Liver (tissue), 9 donors: ENCODE data around the gene RAI1. TPM values are rescaled to one million over a fixed set of nuclear protein-coding genes. Genes with fewer than 3 reads are reported as not detected.
A peak's percentile ranks its signal among the peaks of the same experiment; 100 is the strongest.

ENCODE experiments used
- DNase-seq: peaks from one replicate; pipeline ENCODE4 v3.0.0-alpha.2; 2017; ENCODE audit warnings: low spot score
- H3K27ac ChIP-seq, 2 donors: one replicate each; pipeline ENCODE4 v1.7.0; 2013; ENCODE audit warnings: inconsistent platforms in 2 of 2, low read length in 2 of 2, control low read depth in 1 of 2, low read depth in 1 of 2, mild to moderate bottlenecking in 1 of 2
- H3K27me3 ChIP-seq, 4 donors: one replicate each; pipeline versions ENCODE4 v1.6.1 to v1.7.0; 2013; ENCODE audit warnings: low read length in 3 of 4, inconsistent platforms in 1 of 4, mild to moderate bottlenecking in 1 of 4, moderate library complexity in 1 of 4; ENCODE audit not compliant: control insufficient read depth in 4 of 4, insufficient read depth in 4 of 4
- H3K36me3 ChIP-seq, 4 donors: one replicate each; pipeline versions ENCODE4 v1.6.1 to v1.7.0; 2013; ENCODE audit warnings: low read length in 3 of 4, mild to moderate bottlenecking in 3 of 4, low read depth in 1 of 4, moderate library complexity in 1 of 4; ENCODE audit not compliant: control insufficient read depth in 4 of 4, insufficient read depth in 3 of 4
- H3K4me1 ChIP-seq, 4 donors: one replicate each; pipeline versions ENCODE4 v1.6.1 to v1.7.0; 2013; ENCODE audit warnings: low read length in 3 of 4, mild to moderate bottlenecking in 3 of 4, moderate library complexity in 1 of 4; ENCODE audit not compliant: control insufficient read depth in 4 of 4, insufficient read depth in 4 of 4
- H3K4me3 ChIP-seq, 3 donors: one replicate each; pipeline versions ENCODE4 v1.6.1 to v1.7.0; 2013; ENCODE audit warnings: low read length in 3 of 3, control low read depth in 1 of 3, low read depth in 1 of 3, mild to moderate bottlenecking in 1 of 3
- H3K9ac ChIP-seq, 2 donors: one replicate each; pipeline ENCODE4 v1.7.0; 2013; ENCODE audit warnings: low read length in 2 of 2, mild to moderate bottlenecking in 2 of 2, moderate library complexity in 2 of 2, control low read depth in 1 of 2, low read depth in 1 of 2
- H3K9me3 ChIP-seq, 4 donors: one replicate each; pipeline versions ENCODE4 v1.6.1 to v1.7.0; 2013; ENCODE audit warnings: low read length in 3 of 4; ENCODE audit not compliant: control insufficient read depth in 4 of 4
- FOXA2 ChIP-seq: IDR thresholded peaks from 2 replicates; pipeline ENCODE4 v1.6.1; 2016; ENCODE audit warnings: antibody characterized with exemption
- GABPA ChIP-seq, 2 donors: IDR thresholded peaks in 1 of 2; conservative IDR thresholded peaks in 1 of 2; 2 replicates each; pipeline ENCODE4 v1.6.1; 2016; ENCODE audit warnings: antibody characterized with exemption in 2 of 2, mild to moderate bottlenecking in 1 of 2, moderate library complexity in 1 of 2
- HNF4A ChIP-seq, 2 donors: conservative IDR thresholded peaks; 2 replicates each; pipeline ENCODE4 v1.6.1; 2016; ENCODE audit warnings: antibody characterized with exemption in 2 of 2, mild to moderate bottlenecking in 2 of 2
- HNF4G ChIP-seq: IDR thresholded peaks from 2 replicates; pipeline ENCODE4 v1.6.1; 2016; ENCODE audit warnings: antibody characterized with exemption
- JUND ChIP-seq, 2 donors: IDR thresholded peaks; 2 replicates each; pipeline ENCODE4 v1.6.1; 2016; ENCODE audit warnings: antibody characterized with exemption in 2 of 2
- NR2F2 ChIP-seq: IDR thresholded peaks from 2 replicates; pipeline ENCODE4 v1.6.1; 2016; ENCODE audit warnings: antibody characterized with exemption
- RAD21 ChIP-seq, 2 donors: IDR thresholded peaks; 2 replicates each; pipeline ENCODE4 v1.6.1; 2016; ENCODE audit warnings: antibody characterized with exemption in 2 of 2, mild to moderate bottlenecking in 2 of 2
- RXRA ChIP-seq, 2 donors: IDR thresholded peaks; 2 replicates each; pipeline ENCODE4 v1.6.1; 2017 to 2018; ENCODE audit warnings: antibody characterized with exemption in 2 of 2, mild to moderate bottlenecking in 1 of 2
- SP1 ChIP-seq: IDR thresholded peaks from 2 replicates; pipeline ENCODE4 v1.6.1; 2018; ENCODE audit warnings: antibody characterized with exemption, mild to moderate bottlenecking
- TAF1 ChIP-seq: conservative IDR thresholded peaks from 2 replicates; pipeline ENCODE4 v1.6.1; 2016; ENCODE audit warnings: antibody characterized with exemption, mild to moderate bottlenecking
- YY1 ChIP-seq: IDR thresholded peaks from 2 replicates; pipeline ENCODE4 v1.6.1; 2016; ENCODE audit warnings: antibody characterized with exemption, mild to moderate bottlenecking
- WGBS: extraction: QIAGEN DNeasy Blood & Tissue Kit; methylation state at CpG from one replicate; pipeline ENCODE4 v1.1.7; 2013; 5-methylcytosine and 5-hydroxymethylcytosine counted together
- polyA plus RNA-seq, 2 donors: library from polyadenylated mRNA; stranded (reverse) in 1 of 2; unstranded in 1 of 2; fragments of 200-250 nt in 1 of 2; fragments of >200 nt in 1 of 2; fragmentation: Nextera tagmentation in 1 of 2; extraction: Ambion mirVana in 1 of 2; gene quantifications; one replicate each; pipeline versions ENCODE4 v1.2.1 to v1.2.3, GENCODE V29; 2013 to 2015
- total RNA-seq, 2 donors: library from RNA; depleted of rRNA; stranded (reverse); fragments of >200 nt; gene quantifications; one replicate each; pipeline ENCODE4 v1.2.3, GENCODE V29; 2014
- TF ChIP-seq, protein P1 (sequence below): IDR thresholded peaks from 2 replicates; pipeline ENCODE4 v1.6.1; 2016; ENCODE audit warnings: antibody characterized with exemption
- TF ChIP-seq, protein P2 (sequence below): IDR thresholded peaks from 2 replicates; pipeline ENCODE4 v1.6.1; 2016; ENCODE audit warnings: antibody characterized with exemption
- TF ChIP-seq, protein P3 (sequence below): IDR thresholded peaks from 2 replicates; pipeline ENCODE4 v1.6.1; 2016; ENCODE audit warnings: antibody characterized with exemption
- TF ChIP-seq, protein P4 (sequence below): IDR thresholded peaks from 2 replicates; pipeline ENCODE4 v1.6.1; 2016; ENCODE audit warnings: antibody characterized with exemption, mild to moderate bottlenecking
- donor health status: healthy.
- donor health status: healthy.
- donor health status: healthy.
- donor health status: healthy.
- donor health status: healthy.

The RAI1 gene
- total and polyA plus RNA-seq, 4 donors, result 0.57 to 7.6 (median 5.3) TPM

DNA sequence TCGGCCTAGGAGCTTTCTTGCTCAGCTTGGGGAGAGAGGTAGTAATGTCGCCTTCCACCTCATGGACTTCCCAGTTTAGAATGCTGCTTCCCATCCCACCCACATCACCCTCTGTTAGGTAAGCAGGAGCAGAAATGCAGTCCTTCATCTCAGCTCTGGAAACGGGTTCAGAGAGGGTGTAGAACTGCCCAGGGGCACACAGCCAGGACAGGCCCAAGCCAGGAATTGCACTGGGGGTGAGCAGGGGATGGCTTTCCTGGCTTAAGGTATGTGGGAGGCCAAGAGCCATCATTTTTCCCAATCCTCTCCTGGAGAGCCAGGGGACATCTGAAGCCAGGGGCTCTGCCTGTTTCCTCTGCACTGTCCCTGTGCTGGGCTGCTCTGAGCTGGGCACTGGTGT is 33.6 kb downstream of the RAI1 start:
- DNase-seq, result no peak

DNA sequence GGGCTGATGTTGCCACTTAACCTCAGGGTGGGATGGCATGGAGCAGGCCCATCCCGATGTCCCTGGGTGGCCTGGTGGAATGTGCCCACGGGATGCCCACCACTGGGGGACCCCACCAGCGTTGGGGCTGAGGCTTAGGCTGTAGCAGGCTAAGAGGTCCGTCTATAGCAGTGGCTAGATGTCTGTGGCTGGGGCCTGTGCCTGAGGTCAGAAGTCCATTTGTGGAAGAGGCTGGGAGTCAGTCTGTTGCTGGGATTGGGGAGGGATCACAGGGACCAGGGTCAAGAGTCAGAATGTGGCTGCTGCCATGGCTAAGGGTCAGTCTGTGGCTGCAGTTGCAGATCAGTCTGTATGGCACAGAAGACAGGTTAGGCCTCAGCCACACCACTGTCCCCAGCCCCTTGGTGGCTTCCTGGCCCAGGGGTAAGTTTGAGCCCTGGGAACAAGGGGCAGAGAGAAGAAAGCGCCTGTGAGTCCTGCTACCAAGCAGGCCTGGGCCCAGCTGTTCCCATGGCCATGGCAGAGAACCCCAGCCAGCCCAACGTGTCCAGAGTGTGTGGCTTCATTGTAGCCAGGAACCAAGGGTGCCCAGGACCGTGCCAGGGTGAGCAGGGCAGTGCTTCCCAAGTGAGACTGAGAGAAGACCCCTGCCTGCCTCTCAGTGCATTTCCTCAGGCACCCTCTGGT is 35.7 kb downstream of the RAI1 start:
- no peak overlapping the region for H3K4me3 ChIP-seq
- no peak for DNase-seq

More for the DNA sequence above, 33.6 kb downstream of the RAI1 start:
- 94% methylated on average over 3 of the region's 3 CpGs for WGBS
- no peak overlapping the region for H3K9ac ChIP-seq
- no peak overlapping the region for H3K27ac ChIP-seq
- H3K4me3 ChIP-seq, result no peak overlapping the region
- H3K4me1 ChIP-seq, result peaks cover 10 to 26% (median 17%) of the 10 kb centered on the region in 4 donors
- no peaks in the 10 kb centered on the region for H3K36me3 ChIP-seq
- H3K27me3 ChIP-seq, result no peaks in the 10 kb centered on the region
- TF ChIP-seq RAD21 (IDR thresholded peaks at IDR 0.05), result no peak
- TF ChIP-seq, protein P1, sequence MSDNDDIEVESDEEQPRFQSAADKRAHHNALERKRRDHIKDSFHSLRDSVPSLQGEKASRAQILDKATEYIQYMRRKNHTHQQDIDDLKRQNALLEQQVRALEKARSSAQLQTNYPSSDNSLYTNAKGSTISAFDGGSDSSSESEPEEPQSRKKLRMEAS, result no peak
- no peak for TF ChIP-seq FOXA2
- no peak for TF ChIP-seq HNF4G
- TF ChIP-seq HNF4A (conservative IDR thresholded peaks at IDR 0.05), result no peak
- no peak for TF ChIP-seq YY1
- TF ChIP-seq TAF1, result no peak
- TF ChIP-seq SP1, result no peak
- TF ChIP-seq JUND (IDR thresholded peaks at IDR 0.05), result no peak
- TF ChIP-seq, protein P2, sequence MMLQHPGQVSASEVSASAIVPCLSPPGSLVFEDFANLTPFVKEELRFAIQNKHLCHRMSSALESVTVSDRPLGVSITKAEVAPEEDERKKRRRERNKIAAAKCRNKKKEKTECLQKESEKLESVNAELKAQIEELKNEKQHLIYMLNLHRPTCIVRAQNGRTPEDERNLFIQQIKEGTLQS, result no peak
- TF ChIP-seq RXRA (IDR thresholded peaks at IDR 0.05), result no peak
- H3K9me3 ChIP-seq, result no peaks in the 10 kb centered on the region

More for the DNA sequence above, 35.7 kb downstream of the RAI1 start:
- Histone ChIP-seq H3K9ac (no peak overlapping the region), H3K36me3 (no peaks in the 10 kb centered on the region), H3K27me3 (no peaks in the 10 kb centered on the region), H3K4me1 (peaks cover 7 to 26% (median 15%) of the 10 kb centered on the region in 4 donors), H3K9me3 (no peaks in the 10 kb centered on the region), H3K27ac (no peak overlapping the region)
- TF ChIP-seq, protein P1, result no peak
- TF ChIP-seq HNF4G (peak; percentile 80), RAD21 (IDR thresholded peaks at IDR 0.05) (peak in 1 of 2 donors; percentile 45), GABPA (IDR thresholded peaks at IDR 0.05 in 1 of 2, conservative IDR thresholded peaks at IDR 0.05 in 1 of 2) (no peak), NR2F2 (peak; percentile 73), RXRA (IDR thresholded peaks at IDR 0.05) (peak; percentile 74 to 80), HNF4A (conservative IDR thresholded peaks at IDR 0.05) (peak; percentile 94), SP1 (peak; percentile 91)
- TF ChIP-seq, protein P3, sequence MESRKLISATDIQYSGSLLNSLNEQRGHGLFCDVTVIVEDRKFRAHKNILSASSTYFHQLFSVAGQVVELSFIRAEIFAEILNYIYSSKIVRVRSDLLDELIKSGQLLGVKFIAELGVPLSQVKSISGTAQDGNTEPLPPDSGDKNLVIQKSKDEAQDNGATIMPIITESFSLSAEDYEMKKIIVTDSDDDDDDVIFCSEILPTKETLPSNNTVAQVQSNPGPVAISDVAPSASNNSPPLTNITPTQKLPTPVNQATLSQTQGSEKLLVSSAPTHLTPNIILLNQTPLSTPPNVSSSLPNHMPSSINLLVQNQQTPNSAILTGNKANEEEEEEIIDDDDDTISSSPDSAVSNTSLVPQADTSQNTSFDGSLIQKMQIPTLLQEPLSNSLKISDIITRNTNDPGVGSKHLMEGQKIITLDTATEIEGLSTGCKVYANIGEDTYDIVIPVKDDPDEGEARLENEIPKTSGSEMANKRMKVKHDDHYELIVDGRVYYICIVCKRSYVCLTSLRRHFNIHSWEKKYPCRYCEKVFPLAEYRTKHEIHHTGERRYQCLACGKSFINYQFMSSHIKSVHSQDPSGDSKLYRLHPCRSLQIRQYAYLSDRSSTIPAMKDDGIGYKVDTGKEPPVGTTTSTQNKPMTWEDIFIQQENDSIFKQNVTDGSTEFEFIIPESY, result no peak
- TF ChIP-seq, protein P4, sequence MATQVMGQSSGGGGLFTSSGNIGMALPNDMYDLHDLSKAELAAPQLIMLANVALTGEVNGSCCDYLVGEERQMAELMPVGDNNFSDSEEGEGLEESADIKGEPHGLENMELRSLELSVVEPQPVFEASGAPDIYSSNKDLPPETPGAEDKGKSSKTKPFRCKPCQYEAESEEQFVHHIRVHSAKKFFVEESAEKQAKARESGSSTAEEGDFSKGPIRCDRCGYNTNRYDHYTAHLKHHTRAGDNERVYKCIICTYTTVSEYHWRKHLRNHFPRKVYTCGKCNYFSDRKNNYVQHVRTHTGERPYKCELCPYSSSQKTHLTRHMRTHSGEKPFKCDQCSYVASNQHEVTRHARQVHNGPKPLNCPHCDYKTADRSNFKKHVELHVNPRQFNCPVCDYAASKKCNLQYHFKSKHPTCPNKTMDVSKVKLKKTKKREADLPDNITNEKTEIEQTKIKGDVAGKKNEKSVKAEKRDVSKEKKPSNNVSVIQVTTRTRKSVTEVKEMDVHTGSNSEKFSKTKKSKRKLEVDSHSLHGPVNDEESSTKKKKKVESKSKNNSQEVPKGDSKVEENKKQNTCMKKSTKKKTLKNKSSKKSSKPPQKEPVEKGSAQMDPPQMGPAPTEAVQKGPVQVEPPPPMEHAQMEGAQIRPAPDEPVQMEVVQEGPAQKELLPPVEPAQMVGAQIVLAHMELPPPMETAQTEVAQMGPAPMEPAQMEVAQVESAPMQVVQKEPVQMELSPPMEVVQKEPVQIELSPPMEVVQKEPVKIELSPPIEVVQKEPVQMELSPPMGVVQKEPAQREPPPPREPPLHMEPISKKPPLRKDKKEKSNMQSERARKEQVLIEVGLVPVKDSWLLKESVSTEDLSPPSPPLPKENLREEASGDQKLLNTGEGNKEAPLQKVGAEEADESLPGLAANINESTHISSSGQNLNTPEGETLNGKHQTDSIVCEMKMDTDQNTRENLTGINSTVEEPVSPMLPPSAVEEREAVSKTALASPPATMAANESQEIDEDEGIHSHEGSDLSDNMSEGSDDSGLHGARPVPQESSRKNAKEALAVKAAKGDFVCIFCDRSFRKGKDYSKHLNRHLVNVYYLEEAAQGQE, result no peak
- WGBS, result 71% methylated on average over 7 of the region's 7 CpGs
